IMR-90 (cell line): ENCODE data around the gene RBMS3. TPM values are rescaled to one million over a fixed set of nuclear protein-coding genes. Genes with fewer than 3 reads are reported as not detected.

Source experiments
- ATAC-seq: fragments of 200-7000 bp; cut with Tn5 transposase; 2 replicates; pipeline ENCODE4 v1.9.1; 2020; ENCODE audit warnings: low read depth, mild to moderate bottlenecking, moderate library complexity
- BruUV-seq: library from RNA; stranded (reverse); fragments of 400-500 nt; replicated peaks from 2 replicates; lab custom pipeline; 2021; lab: Mats Ljungman, UMichigan
- CTCF ChIA-PET: fragments of 300-600 bp; formaldehyde crosslinking; extraction: SDS; loops from one replicate; lab custom pipeline; 2021; ENCODE audit warnings: antibody characterized with exemption; lab: Yijun Ruan, JAX
- POLR2A ChIA-PET: fragments of 300-600 bp; sonication (Branson Sonifier 250); formaldehyde crosslinking; loops from one replicate; lab custom pipeline; 2022; ENCODE audit warnings: antibody characterized with exemption; ENCODE audit not compliant: unreplicated experiment; lab: Charles Lee
- DNase-seq: peaks from one replicate; pipeline ENCODE4 v3.0.0; 2013
- H2AFZ ChIP-seq: replicated peaks from 2 replicates; pipeline ENCODE3; 2013; ENCODE audit warnings: low read length, mild to moderate bottlenecking; ENCODE audit not compliant: poor library complexity
- H2AK5ac ChIP-seq: 2 replicates; pipeline ENCODE4 v1.6.1; 2013; ENCODE audit warnings: low read depth, low read length, inconsistent platforms
- H2AK9ac ChIP-seq: replicated peaks from 2 replicates; pipeline ENCODE3; 2013; ENCODE audit warnings: mild to moderate bottlenecking, low read depth, low read length, moderate library complexity; ENCODE audit not compliant: poor library complexity
- H2BK120ac ChIP-seq: 2 replicates; pipeline ENCODE4 v1.6.1; 2013; ENCODE audit warnings: low read depth, low read length, inconsistent platforms
- H2BK15ac ChIP-seq: 3 replicates; pipeline ENCODE4 v1.6.1; 2013; ENCODE audit warnings: low read depth, low read length, inconsistent platforms
- H2BK20ac ChIP-seq: 2 replicates; pipeline ENCODE4 v1.6.1; 2013; ENCODE audit warnings: low read depth, mild to moderate bottlenecking, inconsistent platforms, low read length, moderate library complexity
- H2BK5ac ChIP-seq: 2 replicates; pipeline ENCODE4 v1.6.1; 2013; ENCODE audit warnings: mild to moderate bottlenecking, low read depth, low read length, inconsistent platforms; ENCODE audit not compliant: poor library complexity, severe bottlenecking
- H3K14ac ChIP-seq: replicated peaks from 2 replicates; pipeline ENCODE4 v1.6.1; 2013; ENCODE audit warnings: low read depth, low read length, inconsistent platforms
- H3K18ac ChIP-seq: 2 replicates; pipeline ENCODE4 v1.6.1; 2013; ENCODE audit warnings: low read depth, low read length, control low read depth
- H3K23ac ChIP-seq: 2 replicates; pipeline ENCODE4 v1.6.1; 2013; ENCODE audit warnings: low read depth, low read length, inconsistent platforms
- H3K27ac ChIP-seq: 2 replicates; pipeline ENCODE4 v1.5.1; 2013; ENCODE audit warnings: mild to moderate bottlenecking, control low read depth, low read length; ENCODE audit not compliant: insufficient read depth
- H3K27me3 ChIP-seq: 2 replicates; pipeline ENCODE4 v1.6.1; 2013; ENCODE audit warnings: low read length; ENCODE audit not compliant: control insufficient read depth, insufficient read depth
- H3K36me3 ChIP-seq: 2 replicates; pipeline ENCODE4 v1.6.1; 2013; ENCODE audit warnings: low read length, mixed read lengths; ENCODE audit not compliant: control insufficient read depth, insufficient read depth
- H3K4ac ChIP-seq: 2 replicates; pipeline ENCODE4 v1.6.1; 2013; ENCODE audit warnings: low read depth, low read length, inconsistent platforms
- H3K4me1 ChIP-seq: 2 replicates; pipeline ENCODE4 v1.6.1; 2013; ENCODE audit warnings: low read length, mixed read lengths; ENCODE audit not compliant: control insufficient read depth, insufficient read depth
- H3K4me2 ChIP-seq: 2 replicates; pipeline ENCODE4 v1.6.1; 2013; ENCODE audit warnings: low read depth, mild to moderate bottlenecking, control low read depth, low read length, moderate library complexity
- H3K4me3 ChIP-seq: 2 replicates; pipeline ENCODE4 v1.5.1; 2013; ENCODE audit warnings: low read depth, mild to moderate bottlenecking, control low read depth, low read length, moderate library complexity; ENCODE audit not compliant: insufficient read depth
- H3K56ac ChIP-seq: 2 replicates; pipeline ENCODE4 v1.6.1; 2013; ENCODE audit warnings: low read length, inconsistent platforms; ENCODE audit not compliant: insufficient read depth; ENCODE audit errors: extremely low read depth
- H3K79me1 ChIP-seq, 2 experiments: 2 replicates each; pipeline ENCODE4 v1.6.1; 2013; ENCODE audit warnings: low read length in 2 of 2, inconsistent platforms in 1 of 2, low read depth in 1 of 2
- H3K9ac ChIP-seq: 2 replicates; pipeline ENCODE4 v1.6.1; 2013; ENCODE audit warnings: low read depth, low read length, control low read depth
- H3K9me1 ChIP-seq: 2 replicates; pipeline ENCODE4 v1.6.1; 2013; ENCODE audit warnings: low read length, inconsistent platforms; ENCODE audit not compliant: insufficient read depth
- H3K9me3 ChIP-seq: 2 replicates; pipeline ENCODE4 v1.6.1; 2013; ENCODE audit warnings: low read length; ENCODE audit not compliant: control insufficient read depth, insufficient read depth
- H4K20me1 ChIP-seq: 2 replicates; pipeline ENCODE4 v1.6.1; 2013; ENCODE audit warnings: low read length, inconsistent platforms; ENCODE audit not compliant: insufficient read depth
- H4K5ac ChIP-seq: 2 replicates; pipeline ENCODE4 v1.6.1; 2013; ENCODE audit warnings: mild to moderate bottlenecking, low read depth, low read length, control low read depth
- H4K8ac ChIP-seq, 2 experiments: 2 replicates each; pipeline ENCODE4 v1.6.1; 2013; ENCODE audit warnings: low read depth in 2 of 2, low read length in 2 of 2, control low read depth in 1 of 2, inconsistent platforms in 1 of 2
- H4K91ac ChIP-seq: 2 replicates; pipeline ENCODE4 v1.6.1; 2013; ENCODE audit warnings: low read depth, low read length, inconsistent platforms; ENCODE audit not compliant: insufficient read depth
- BHLHE40 ChIP-seq: fragments of 150-350 bp; IDR thresholded peaks from 2 replicates; pipeline ENCODE4 v1.6.1; 2016; ENCODE audit warnings: mild to moderate bottlenecking, low read depth, low read length
- CEBPB ChIP-seq: IDR thresholded peaks from 2 replicates; pipeline ENCODE4 v1.6.1; 2012; ENCODE audit warnings: low read depth, low read length, improper control_type of control experiment
- CHD1 ChIP-seq: IDR thresholded peaks from 2 replicates; pipeline ENCODE4 v1.6.1; 2012; ENCODE audit warnings: low read depth, low read length, improper control_type of control experiment
- FOS ChIP-seq: fragments of 150-350 bp; IDR thresholded peaks from 2 replicates; pipeline ENCODE4 v1.6.1; 2016; ENCODE audit warnings: low read depth, low read length
- MAFK ChIP-seq: IDR thresholded peaks from 2 replicates; pipeline ENCODE4 v1.6.1; 2012; ENCODE audit warnings: low read depth, low read length, improper control_type of control experiment
- MAZ ChIP-seq: IDR thresholded peaks from 2 replicates; pipeline ENCODE4 v1.6.1; 2012; ENCODE audit warnings: low read depth, mild to moderate bottlenecking, low read length, improper control_type of control experiment, moderate library complexity, borderline replicate concordance
- MXI1 ChIP-seq: IDR thresholded peaks from 2 replicates; pipeline ENCODE4 v1.6.1; 2012; ENCODE audit warnings: low read depth, mild to moderate bottlenecking, low read length, moderate library complexity, borderline replicate concordance
- NFE2L2 ChIP-seq: fragments of 150-350 bp; IDR thresholded peaks from 2 replicates; pipeline ENCODE4 v1.6.1; 2016; ENCODE audit warnings: low read depth, mild to moderate bottlenecking, low read length
- POLR2A ChIP-seq: IDR thresholded peaks from 2 replicates; pipeline ENCODE4 v1.6.1; 2012; ENCODE audit warnings: mild to moderate bottlenecking, low read depth, low read length
- RAD21 ChIP-seq: IDR thresholded peaks from 2 replicates; pipeline ENCODE4 v1.6.1; 2012; ENCODE audit warnings: low read length, improper control_type of control experiment
- RCOR1 ChIP-seq: IDR thresholded peaks from 2 replicates; pipeline ENCODE4 v1.6.1; 2012; ENCODE audit warnings: mild to moderate bottlenecking, low read length, improper control_type of control experiment; ENCODE audit not compliant: insufficient replicate concordance
- RFX5 ChIP-seq: IDR thresholded peaks from 2 replicates; pipeline ENCODE4 v1.8.0; 2012; ENCODE audit warnings: low read depth, mild to moderate bottlenecking, low read length, moderate library complexity
- SMC3 ChIP-seq: fragments of 150-350 bp; IDR thresholded peaks from 2 replicates; pipeline ENCODE4 v1.6.1; 2016; ENCODE audit warnings: low read depth, mild to moderate bottlenecking, antibody characterized with exemption, low read length, moderate library complexity
- dilution Hi-C: fragments of 300-500 bp; cut with HindIII; formaldehyde crosslinking; loops from one replicate; pipeline ENCODE4 v1.14.3; 2018; ENCODE audit warnings: low sequenced_read_pairs; ENCODE audit not compliant: unreplicated experiment
- in situ Hi-C: fragments of 300-500 bp; cut with MboI; formaldehyde crosslinking; loops from 3 replicates; pipeline ENCODE4 v1.14.3; 2019; ENCODE audit warnings: low sequenced_read_pairs, inconsistent platforms, mixed read lengths
- intact Hi-C: fragments of 100-400 bp; cut with micrococcal nuclease; formaldehyde crosslinking; loops from 2 replicates; pipeline ENCODE4 v1.10.0; 2022
- polyA plus RNA-seq, 3 experiments: library from polyadenylated mRNA; depleted of rRNA; stranded (reverse); fragments of >200 nt; gene quantifications; 2 replicates each; pipeline ENCODE4 v1.2.3, GENCODE V29; 2012; ENCODE audit warnings: low replicate concordance in 1 of 3
- total RNA-seq: library from RNA; depleted of rRNA; stranded (reverse); fragments of >200 nt; gene quantifications from 2 replicates; pipeline ENCODE4 v1.2.3, GENCODE V29; 2012
- TF ChIP-seq, protein P1 (sequence below): fragments of 150-350 bp; IDR thresholded peaks from 2 replicates; pipeline ENCODE4 v1.6.1; 2016; ENCODE audit warnings: low read depth, mild to moderate bottlenecking, low read length, moderate library complexity, borderline replicate concordance
- TF ChIP-seq, protein P2 (sequence below): conservative IDR thresholded peaks from 2 replicates; pipeline ENCODE4 v1.5.1; 2012; ENCODE audit warnings: mild to moderate bottlenecking, low read depth, low read length, improper control_type of control experiment
- TF ChIP-seq, protein P3 (sequence below): fragments of 150-350 bp; IDR thresholded peaks from 2 replicates; pipeline ENCODE4 v1.6.1; 2017; ENCODE audit warnings: mild to moderate bottlenecking, antibody characterized with exemption, low read length, low read depth

The RBMS3 gene
- total and polyA plus RNA-seq, 2 of the 4 experiments (the other 2 are of a cell fraction), result 15.2 to 127 TPM

DNA sequence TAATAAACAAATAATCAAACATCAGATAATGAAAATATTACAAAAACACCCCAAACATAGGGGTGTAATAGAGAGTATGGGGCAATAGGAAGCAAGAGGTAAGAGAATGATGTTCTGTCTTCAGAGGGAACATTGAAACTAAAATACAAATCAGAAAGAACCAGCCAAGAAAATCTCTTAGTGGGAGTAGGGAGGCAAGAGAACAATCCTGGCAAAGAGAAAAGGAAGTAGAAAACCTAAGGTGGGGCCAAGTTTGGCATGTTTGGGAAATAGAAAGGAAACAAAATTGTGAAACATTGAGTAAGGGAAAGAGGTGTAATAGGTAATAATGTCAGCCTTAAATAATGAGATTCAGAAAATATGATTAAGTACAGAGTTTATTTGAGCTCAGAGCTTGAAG lies 467.1 kb downstream of the RBMS3 start:
- Histone ChIP-seq H3K9ac (no peak overlapping the region), H3K9me1 (no peaks in the 10 kb centered on the region), H3K9me3 (no peaks in the 10 kb centered on the region), H2AK5ac (no peak overlapping the region), H3K4ac (no peak overlapping the region), H2BK20ac (no peak overlapping the region), H3K4me3 (no peak overlapping the region), H3K4me1 (no peaks in the 10 kb centered on the region; the same call in 1 of the 2 replicates), H3K14ac (no peak overlapping the region), H3K23ac (no peak overlapping the region), H2AK9ac (no peak overlapping the region), H4K5ac (no peak overlapping the region), H3K27me3 (no peaks in the 10 kb centered on the region), H3K18ac (no peak overlapping the region), H3K79me1 (peaks cover 4 to 8% of the 10 kb centered on the region in 2 experiments; a peak in 2 of 4 replicates), H3K4me2 (no peak overlapping the region), H4K8ac (no peak overlapping the region; a peak in 1 of 4 replicates), H2AFZ (no peak overlapping the region), H4K20me1 (no peaks in the 10 kb centered on the region), H3K27ac (no peak overlapping the region), H3K56ac (no peak overlapping the region), H2BK5ac (no peak overlapping the region), H3K36me3 (no peaks in the 10 kb centered on the region; the same call in 1 of the 2 replicates), H2BK120ac (no peak overlapping the region), H2BK15ac (no peak overlapping the region), H4K91ac (no peak overlapping the region)
- ATAC-seq (no peak), DNase-seq (no peak)
- TF ChIP-seq MAZ, result no peak
- TF ChIP-seq RCOR1, result no peak
- TF ChIP-seq, protein P1, sequence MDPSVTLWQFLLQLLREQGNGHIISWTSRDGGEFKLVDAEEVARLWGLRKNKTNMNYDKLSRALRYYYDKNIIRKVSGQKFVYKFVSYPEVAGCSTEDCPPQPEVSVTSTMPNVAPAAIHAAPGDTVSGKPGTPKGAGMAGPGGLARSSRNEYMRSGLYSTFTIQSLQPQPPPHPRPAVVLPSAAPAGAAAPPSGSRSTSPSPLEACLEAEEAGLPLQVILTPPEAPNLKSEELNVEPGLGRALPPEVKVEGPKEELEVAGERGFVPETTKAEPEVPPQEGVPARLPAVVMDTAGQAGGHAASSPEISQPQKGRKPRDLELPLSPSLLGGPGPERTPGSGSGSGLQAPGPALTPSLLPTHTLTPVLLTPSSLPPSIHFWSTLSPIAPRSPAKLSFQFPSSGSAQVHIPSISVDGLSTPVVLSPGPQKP, result no peak
- no peak for TF ChIP-seq FOS
- TF ChIP-seq SMC3, result no peak
- no peak for TF ChIP-seq NFE2L2
- TF ChIP-seq, protein P2, sequence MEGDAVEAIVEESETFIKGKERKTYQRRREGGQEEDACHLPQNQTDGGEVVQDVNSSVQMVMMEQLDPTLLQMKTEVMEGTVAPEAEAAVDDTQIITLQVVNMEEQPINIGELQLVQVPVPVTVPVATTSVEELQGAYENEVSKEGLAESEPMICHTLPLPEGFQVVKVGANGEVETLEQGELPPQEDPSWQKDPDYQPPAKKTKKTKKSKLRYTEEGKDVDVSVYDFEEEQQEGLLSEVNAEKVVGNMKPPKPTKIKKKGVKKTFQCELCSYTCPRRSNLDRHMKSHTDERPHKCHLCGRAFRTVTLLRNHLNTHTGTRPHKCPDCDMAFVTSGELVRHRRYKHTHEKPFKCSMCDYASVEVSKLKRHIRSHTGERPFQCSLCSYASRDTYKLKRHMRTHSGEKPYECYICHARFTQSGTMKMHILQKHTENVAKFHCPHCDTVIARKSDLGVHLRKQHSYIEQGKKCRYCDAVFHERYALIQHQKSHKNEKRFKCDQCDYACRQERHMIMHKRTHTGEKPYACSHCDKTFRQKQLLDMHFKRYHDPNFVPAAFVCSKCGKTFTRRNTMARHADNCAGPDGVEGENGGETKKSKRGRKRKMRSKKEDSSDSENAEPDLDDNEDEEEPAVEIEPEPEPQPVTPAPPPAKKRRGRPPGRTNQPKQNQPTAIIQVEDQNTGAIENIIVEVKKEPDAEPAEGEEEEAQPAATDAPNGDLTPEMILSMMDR, result no peak
- no peak for TF ChIP-seq MXI1
- no peak for TF ChIP-seq POLR2A
- no peak for TF ChIP-seq RAD21
- no peak for TF ChIP-seq BHLHE40
- no peak for TF ChIP-seq RFX5
- no peak for TF ChIP-seq CEBPB
- TF ChIP-seq, protein P3, sequence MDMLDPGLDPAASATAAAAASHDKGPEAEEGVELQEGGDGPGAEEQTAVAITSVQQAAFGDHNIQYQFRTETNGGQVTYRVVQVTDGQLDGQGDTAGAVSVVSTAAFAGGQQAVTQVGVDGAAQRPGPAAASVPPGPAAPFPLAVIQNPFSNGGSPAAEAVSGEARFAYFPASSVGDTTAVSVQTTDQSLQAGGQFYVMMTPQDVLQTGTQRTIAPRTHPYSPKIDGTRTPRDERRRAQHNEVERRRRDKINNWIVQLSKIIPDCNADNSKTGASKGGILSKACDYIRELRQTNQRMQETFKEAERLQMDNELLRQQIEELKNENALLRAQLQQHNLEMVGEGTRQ, result no peak
- TF ChIP-seq CHD1, result no peak
- TF ChIP-seq MAFK, result no peak
- BruUV-seq, result no TSS peak
- CTCF ChIA-PET, result no interaction called here
- intact Hi-C loops (no loop called here), dilution Hi-C loops (no loop called here), in situ Hi-C loops (no loop called here)
- POLR2A ChIA-PET, result interaction anchor here (0.6 kb wide), 1 partner anchor 8 kb away, joined by 4 read pairs; no protein-coding TSS in a partner anchor
